Activated CD4-positive, alpha-beta T cell treated with anti-CD3 and anti-CD28 coated beads, Interleukin-2, amount 50 U/mL, for 4 hours (primary cell): ENCODE measurements around the gene IDUA.
"Not testable (repeated sequence)": the region's sequence is repeated elsewhere in the genome, so short reads cannot be mapped to it uniquely, and the experiment has no call there.

Experiments
- DNase-seq, 2 experiments: peaks; one replicate each; pipeline ENCODE4 v3.0.0-alpha.2; 2020

IDUA gene

GRCh38 chr4:988726-989721 lies 2.2 kb downstream of the IDUA start:
- no peak for DNase-seq

- DNase-seq = no peak
These were observed 3.1 kb downstream of the IDUA start for GRCh38 chr4:989722-990471.

- no peak for DNase-seq
These were observed 4.0 kb downstream of the IDUA start for GRCh38 chr4:990746-991367.

GRCh38 chr4:991451-992296 lies 4.8 kb downstream of the IDUA start:
- no peak for DNase-seq

- DNase-seq = no peak
These were observed 5.7 kb downstream of the IDUA start for GRCh38 chr4:992297-993110.

GRCh38 chr4:993111-994029 lies 6.5 kb downstream of the IDUA start, which contains the start of gene SLC26A1:
SLC26A1 (minus strand) TSS chr4:993404; CDS start chr4:991703, 1,701 bp downstream.
- DNase-seq = no peak

GRCh38 chr4:995311-996026 lies 8.6 kb downstream of the IDUA start:
- DNase-seq = no peak

- DNase-seq = no peak
These were observed 9.5 kb downstream of the IDUA start for GRCh38 chr4:996030-996996.

GRCh38 chr4:996997-997374 lies 10.1 kb downstream of the IDUA start:
- no peak for DNase-seq

GRCh38 chr4:997375-998071 lies 10.7 kb downstream of the IDUA start:
- DNase-seq = no peak

- DNase-seq = no peak
These were observed 11.3 kb downstream of the IDUA start for GRCh38 chr4:998096-998691.

- DNase-seq = not testable (repeated sequence)
These were observed 12.5 kb downstream of the IDUA start for GRCh38 chr4:999240-999863.

GRCh38 chr4:999882-1000425 lies 13.1 kb downstream of the IDUA start:
- DNase-seq = no peak

GRCh38 chr4:1000686-1001260 lies 13.9 kb downstream of the IDUA start:
- no peak for DNase-seq

GRCh38 chr4:1001561-1002130 lies 14.8 kb downstream of the IDUA start:
- DNase-seq = no peak

GRCh38 chr4:1002131-1002630 lies 15.3 kb downstream of the IDUA start:
- DNase-seq = no peak
